GM21367 (cell line): ENCODE data around the gene S100G.
"Not testable (repeated sequence)": the region's sequence is repeated elsewhere in the genome, so short reads cannot be mapped to it uniquely, and the experiment has no call there.

Source experiments
- ATAC-seq: cut with Tn5 transposase; IDR thresholded peaks from one replicate; pipeline ENCODE4 v1.9.1; 2021; ENCODE audit not compliant: unreplicated experiment

Gene S100G, protein sequence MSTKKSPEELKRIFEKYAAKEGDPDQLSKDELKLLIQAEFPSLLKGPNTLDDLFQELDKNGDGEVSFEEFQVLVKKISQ

DNA sequence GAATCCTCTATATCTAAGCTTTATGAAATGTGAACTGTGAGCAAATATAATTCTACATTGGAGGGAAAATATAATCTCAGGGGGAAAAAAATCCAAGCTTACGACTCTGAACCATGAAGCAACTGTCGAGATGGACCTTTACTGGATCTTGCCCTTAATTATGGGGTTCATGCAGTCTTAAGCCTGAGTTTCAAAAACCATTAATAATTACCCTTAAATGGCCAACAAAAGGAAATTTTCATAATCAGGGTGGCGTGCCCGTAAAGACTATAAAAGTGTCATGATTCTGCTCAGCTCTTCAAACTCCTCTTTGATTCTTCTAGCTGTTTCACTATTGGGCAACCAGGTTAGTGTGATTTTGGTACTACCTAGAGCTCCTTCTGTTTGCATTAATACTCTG lies at the start of gene S100G:
Gene S100G (plus strand): TSS at position 301 of the 400 bp plus-strand sequence. CDS start 849 bp downstream, outside the sequence.
- no peak for ATAC-seq

DNA sequence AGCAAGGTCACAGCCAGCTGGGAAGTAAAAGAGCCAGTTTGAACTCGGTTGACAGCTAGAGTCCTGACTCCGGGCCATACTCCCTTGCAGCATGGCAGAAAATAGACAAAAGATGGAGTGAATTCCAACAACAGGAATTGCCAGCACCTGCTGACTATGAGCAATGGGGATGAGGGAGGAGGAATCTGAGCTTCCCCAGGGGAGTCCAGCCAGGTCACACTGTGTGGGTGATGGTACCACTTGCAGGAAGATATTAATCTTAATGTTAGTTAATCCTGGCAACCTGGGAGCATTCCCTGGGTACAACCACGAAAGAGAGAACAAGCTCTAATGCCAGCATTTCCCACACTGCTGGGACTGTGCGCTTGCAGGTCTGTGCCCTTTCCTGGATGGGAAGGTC lies 48.1 kb upstream of the S100G start:
- no peak for ATAC-seq

DNA sequence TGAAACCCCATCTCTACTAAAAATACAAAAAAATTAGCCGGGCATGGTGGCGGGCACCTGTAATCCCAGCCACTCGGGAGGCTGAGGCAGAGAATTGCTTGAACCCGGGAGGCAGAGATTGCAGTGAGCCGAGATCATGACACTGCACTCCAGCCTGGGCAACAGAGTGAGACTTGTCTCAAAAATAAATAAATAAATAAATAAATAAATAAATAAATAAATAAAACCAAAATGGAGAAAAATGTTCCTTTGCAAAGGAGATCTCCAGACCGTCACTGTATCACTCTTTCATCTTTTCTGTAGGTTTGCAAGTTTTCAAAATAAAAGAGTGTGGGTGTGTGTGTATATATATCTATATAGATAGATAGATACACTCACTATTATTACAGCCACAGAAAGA lies 46.7 kb upstream of the S100G start:
- not testable (repeated sequence) for ATAC-seq

DNA sequence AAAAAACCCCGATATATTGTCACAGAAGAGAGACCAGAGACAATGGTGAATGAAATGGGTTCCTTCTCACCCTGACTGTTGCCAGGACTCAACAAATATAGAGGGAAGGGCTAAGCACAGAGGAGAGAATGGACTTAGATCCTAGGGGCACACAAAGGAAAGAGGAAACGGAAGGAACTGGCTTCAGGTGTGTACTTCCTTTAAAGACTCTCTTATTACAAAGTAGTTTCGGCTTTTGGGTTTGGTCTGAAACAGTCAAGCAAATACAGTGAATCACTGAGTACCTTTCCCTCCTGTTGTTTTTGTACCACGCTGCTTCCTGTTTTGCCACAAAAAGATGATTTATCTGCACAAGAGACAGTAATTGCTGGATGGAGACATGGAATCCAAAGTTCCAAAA lies 46.1 kb upstream of the S100G start:
- ATAC-seq = no peak

DNA sequence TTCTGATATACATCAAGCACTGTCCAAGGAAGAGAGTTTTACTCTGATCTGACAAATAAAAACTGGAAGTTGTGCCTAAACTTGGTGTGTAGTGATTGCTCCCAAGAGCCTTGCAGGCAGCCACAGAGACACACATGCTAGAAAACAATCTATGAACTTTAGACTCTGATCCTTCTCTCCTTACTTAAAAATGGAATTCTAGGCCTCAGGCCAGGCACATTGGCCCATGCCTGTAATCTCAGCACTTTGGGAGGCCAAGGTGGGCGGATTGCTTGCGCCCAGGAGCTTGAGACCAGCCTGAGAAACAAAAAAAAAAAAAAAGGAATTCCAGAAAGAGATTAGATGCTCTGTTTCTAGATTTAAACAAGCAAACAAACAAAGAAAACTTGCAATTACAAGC lies 45.6 kb upstream of the S100G start:
- no peak for ATAC-seq

DNA sequence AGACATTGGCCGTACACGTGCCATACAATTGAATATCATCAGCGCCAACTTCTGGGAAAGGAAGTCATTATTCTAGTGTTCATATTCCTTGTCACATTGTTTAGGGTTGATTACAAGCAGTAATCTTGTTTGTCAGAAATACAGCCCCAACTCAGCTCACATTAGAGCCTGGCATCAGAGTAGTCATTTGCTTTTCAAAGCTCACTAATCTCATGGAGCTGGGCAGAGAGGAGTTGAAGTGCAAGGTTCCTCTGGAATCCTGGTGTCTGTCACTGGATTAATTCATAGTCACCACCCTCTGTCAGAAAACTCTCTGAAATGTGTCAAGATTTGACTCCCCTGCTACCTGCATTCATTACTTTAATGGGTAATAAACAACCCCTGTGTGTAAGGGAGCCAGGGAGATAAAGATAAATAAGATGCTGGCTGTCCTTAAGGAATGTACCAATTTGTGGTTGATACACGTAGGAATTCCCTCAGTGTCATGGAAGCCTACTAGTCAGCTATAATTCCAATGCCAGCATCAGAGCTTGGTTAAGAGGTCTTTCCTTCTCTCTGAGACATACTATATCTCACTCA lies 43.7 kb upstream of the S100G start:
- ATAC-seq = no peak

DNA sequence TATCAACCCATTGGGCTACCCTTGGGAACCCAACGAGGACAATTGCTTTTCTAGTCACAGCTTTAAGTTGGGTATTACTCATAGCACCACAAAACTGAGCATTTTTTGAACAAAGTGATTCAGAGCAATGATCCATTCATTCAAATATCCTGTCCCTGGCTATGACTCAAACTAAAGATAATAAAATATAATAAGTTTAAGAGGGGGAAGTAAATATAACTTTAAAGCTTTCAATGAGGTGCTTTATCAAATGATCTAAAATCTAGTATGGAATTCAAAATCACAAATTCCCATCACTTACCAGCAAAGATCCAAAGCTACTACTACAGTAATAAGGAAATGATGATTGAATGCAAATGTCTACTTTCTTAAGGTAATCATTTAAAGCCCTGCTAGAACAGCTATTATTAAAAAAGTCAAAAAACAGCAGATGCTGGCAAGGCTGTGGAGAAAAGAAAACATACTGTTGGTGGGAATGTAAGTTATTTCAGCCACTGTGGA lies 39.8 kb upstream of the S100G start:
- no peak for ATAC-seq

DNA sequence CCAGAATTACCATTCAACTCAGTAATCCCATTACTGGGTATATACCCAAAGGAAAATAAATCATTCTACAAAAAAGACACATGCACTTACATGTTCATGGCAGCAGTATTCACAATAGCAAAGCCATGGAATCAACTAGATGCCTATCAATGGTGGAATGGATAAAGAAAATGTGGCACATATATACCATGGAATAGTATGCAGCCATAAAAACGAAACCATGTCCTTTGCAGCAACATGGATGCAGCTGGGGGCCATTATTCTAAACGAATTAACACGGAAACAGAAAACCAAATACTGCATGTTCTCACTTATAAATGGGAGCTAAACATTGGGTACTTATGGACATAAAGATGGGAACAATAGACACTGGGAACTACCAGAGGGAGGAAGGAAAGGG lies 39.3 kb upstream of the S100G start:
- not testable (repeated sequence) for ATAC-seq

DNA sequence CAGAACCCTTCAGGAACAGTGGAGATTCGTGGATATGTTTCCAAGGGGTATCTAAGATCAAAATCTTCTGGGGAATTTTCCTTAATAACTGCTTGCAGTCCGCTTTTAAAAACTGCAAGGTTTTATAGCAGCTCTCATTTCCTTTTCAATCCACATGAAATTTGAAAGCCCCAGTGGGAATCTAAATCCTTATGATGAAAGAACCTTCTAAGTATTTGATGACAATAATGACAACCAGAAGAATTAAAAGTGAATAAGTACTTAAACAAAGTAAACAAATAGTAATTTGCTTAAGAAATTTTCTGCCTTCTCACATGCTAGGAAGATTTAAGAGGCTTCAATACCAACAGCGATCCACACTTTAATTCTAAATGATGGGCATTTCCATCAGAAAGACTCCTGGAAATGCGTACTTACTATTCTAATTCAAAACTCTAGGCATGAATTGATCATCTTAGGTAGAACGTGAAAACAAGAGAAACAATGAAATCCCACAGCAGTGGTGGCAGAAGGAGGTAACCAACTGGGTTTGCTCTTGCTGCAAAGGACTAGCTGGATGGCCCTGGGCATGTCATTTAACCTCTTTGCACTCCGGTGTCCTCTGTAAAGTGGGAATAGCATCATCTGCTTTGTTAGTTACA lies 37.6 kb upstream of the S100G start:
- ATAC-seq = no peak

DNA sequence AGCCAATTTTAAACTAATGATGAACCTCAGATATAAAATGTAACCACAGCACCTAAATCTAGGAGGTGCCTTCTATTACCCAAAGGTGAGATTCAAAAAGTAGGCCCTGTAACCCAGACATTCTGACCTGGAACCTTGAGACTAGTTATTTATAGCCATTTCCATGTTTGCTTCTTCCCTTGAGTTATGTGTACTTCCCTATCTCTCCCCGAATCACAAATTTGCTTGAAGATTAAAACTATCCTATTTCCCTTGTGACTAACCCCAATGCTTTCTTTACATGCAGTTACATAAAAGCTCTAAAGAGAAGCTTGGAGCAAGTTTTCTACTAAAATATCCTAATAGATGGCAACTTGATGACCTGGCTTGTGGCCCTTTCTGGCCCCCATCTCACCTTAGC lies 32.6 kb upstream of the S100G start:
- no peak for ATAC-seq

DNA sequence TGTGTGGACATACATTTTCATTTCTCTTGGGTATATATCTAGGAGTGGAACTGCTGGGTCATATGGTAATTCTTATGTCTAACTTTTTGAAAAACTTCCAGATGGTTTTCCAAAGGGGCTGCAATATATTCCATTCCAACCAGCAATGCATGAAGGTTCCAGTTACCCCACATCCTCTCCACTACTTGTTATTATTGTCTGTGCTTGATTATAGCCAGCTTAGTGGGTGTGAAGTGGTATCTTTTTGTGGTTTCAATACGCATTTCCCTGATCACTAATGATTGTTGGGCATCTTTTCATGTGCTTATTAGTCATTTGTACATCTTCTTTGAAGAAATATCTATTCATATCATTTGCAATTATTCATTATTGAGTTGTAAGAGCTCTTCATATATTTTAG lies 31.5 kb upstream of the S100G start:
- ATAC-seq = no peak

DNA sequence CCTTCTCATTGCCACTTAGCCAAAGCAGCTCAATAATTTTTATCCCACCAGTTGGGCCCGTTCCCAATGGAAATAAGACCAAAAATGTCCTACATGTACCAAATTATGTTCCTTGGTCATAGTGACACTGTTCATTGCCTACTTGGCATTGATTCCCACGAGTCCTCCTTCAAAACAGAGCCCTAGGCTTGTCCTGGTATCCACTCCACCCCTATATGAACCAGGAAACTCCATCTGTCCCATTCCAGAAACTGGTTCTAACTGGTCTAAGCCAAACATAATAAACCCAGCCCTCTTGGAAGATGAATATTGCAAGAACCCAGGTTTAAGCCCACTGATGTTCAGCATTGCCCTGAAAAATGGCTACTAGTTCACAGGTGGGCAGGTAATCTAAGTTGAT lies 30.9 kb upstream of the S100G start:
- ATAC-seq = no peak

DNA sequence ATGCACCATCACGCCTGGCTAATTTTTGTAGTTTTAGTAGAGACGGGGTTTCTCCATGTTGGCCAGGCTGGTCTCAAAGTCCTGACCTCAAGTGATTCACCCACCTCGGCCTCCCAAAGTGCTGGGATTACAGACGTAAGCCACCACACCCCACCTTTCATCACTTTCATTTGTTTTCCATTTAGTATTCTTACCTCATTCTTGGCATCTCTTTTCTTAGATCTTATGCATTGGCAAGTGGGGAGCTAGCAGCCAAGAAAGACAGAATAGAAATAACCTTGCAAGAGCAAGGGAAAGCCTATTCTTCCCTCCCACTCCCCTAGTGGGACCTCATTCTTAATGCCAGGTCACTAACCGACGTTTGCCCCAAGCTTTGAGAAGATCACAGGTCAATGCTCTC lies 21.4 kb upstream of the S100G start:
- ATAC-seq = not testable (repeated sequence)

DNA sequence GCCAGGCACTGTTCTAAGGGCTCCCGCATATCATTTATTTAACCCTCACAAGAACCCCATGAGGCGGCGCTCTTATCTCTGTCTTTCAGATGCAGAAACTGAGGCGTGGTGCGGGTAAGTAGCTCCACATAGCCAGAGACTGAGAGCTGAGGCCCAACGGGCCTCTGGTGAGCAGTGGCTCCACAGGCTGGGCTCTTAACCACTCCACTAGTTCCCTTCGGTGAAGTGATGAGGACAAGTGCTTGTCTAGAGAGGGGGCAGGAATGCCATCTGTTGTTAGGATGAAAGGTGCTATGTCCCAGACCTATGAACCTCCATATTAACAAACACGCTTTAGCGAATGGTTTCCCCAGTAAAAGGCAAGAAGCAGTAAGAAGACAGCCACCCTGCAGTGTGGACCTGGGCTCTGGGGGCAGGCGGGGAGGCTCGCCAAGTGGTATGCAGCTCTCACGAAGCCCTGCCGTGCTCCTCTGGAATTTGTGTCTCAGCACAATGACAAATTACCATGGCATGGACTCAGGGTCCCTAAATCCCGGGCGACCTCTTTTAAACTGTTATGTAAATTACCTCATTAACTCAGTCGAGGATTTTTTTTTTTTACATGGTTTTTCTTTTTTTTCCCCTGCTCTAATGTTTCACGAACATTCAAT lies 20.9 kb upstream of the S100G start:
- no peak for ATAC-seq

DNA sequence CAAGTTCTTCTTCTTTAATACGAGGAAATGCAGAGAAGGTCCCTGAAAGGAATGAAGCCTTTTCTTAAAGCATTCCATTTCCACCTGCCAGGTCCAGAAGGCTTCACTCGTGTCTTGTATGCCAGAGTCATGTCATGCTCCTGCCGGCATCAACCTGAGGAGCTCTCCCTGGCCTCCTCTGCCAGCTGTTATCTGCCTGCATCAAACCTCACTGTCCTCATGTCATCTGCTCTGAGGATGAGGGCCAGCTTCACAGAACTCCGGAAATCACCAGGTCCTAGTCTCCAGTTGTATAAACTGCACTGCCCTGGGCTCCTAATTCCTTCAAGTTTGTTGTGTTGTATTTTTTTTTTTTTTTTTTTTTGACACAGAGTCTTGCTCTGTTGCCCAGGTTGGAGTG lies 20.0 kb upstream of the S100G start:
- no peak for ATAC-seq

DNA sequence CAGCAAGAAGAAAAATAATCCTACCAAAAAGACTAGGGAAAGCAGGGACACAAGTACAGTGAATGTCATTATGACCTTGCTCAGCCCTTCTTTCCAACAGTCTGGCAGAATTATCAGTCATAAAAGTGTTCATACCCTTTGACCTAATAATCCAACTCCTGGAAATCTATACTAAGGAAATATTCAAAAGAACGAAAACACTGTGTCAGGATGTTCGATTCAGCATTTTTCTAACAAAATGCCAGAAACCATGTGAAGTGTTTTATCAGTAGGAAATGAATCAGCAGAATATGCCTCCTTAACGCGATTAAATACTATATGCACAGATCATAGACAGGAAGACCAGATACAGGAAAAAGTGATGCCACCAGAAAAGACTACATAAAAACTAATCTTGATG lies 16.2 kb upstream of the S100G start:
- no peak for ATAC-seq

DNA sequence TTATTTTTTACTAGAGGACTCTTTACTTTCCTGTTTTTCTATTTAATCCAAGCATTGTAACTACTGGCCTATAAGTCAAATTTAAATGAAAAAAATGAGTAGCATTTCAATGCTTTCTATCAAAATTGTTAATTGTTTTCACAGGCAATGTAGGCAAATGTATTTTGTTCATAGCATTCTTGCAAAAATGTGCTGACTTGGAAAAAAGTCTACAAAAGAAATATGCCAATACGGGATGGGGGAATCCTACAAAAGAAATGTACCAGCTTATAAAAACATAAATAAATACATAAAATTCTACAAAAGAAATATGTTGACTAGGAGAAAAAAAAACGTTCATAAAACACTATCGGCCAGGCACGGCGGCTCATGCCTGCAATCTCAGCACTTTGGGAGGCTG lies 14.9 kb upstream of the S100G start:
- ATAC-seq = no peak

DNA sequence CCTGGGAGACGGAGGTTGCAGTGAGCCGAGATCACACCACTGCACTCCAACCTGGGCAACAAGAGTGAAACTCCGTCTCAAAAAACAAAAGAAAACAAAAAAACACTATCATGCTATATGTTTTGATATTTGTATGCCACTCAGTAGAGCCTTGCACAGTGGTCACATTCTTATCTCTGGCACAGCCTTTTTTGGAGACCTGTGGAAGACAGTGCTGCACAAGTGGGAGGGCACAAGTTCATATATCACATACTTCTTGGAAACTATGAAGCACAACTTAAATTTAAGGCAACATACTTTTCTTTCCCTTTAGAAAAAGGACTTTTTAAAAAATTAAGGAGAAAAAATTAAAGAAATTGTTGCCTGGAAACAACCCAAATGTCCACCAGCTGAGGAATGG lies 14.4 kb upstream of the S100G start:
- ATAC-seq = no peak

DNA sequence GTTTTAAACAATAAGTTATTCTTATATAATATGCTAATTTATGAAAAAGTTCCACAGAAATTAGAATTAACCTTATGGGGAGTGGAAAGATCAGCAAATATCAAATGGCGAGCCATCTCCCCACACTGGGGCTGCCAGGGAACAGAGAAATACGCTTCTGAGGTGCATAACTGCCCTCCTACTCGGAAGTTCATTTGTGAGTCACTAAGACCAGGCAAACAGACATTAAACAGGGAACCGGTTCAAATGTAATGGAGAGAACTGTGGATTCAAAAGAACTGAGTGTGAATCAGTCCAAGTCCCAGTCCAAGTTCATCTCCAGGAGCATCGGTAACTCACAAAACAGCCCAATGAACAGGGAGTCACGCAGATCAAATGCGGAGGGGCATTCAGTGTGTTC lies 11.4 kb upstream of the S100G start:
- no peak for ATAC-seq

DNA sequence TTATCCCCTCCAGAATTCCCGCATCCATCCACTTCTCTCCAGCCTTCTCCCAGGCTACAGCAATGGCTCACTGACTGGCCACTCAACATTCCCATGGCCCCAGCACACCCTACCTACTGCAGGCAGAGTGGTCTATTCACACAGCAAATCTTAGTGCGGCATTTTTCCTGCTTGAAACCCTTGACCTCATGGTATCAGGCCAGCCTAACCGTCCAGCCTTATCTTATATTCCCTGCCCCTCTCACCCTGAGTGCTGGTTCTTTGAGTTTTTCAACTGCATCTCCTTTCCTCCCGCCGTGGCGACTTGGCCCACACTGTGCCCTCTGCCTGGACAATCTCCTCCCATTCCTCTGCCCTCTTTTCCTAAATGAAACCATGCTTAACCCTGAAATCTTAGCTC lies 10.0 kb upstream of the S100G start:
- ATAC-seq = no peak

DNA sequence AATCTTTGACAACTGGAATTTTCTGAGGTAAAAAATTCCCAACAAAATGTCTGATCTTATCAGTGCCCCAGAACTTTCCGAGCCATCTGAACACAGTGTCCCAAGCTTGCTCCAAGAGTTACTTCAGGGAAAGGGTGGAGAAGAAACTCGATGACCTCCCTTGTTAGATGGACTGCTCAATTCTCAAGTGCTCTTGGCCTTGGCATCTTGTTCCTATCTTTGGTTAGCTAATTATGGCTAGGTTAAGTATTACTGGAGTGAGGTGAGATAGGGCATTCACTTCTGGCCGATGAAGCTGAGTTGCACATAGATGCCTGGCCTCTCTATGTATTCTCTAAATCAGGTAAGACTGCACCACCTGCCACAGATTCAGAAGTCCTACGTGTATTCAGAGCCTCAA lies 9.1 kb upstream of the S100G start:
- ATAC-seq = no peak

DNA sequence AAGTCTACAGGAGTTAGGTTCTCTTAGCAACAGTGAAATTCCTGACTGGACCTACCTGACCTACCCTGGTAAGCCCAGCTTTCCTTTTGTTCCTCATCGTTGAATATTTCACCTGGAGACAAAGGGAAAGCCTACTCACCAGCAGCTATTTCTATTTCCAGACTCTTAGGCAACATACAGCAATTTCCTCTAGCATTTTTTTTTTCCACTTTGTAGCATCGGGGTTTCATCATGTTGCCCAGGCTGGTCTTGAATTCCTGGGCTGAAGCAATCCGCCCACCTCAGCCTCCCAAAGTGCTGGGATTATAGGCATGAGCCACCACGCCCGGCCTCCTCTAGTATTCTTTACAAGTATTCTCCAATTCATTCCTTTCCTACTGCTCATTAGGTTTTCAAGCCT lies 6.8 kb upstream of the S100G start:
- no peak for ATAC-seq
